NCI-H187 (cell line): Measurements from ENCODE around the gene SLC30A7.
A peak's percentile ranks its signal among the peaks of the same experiment; 100 is the strongest.

ENCODE experiments used
- DNase-seq, 2 experiments: peaks; one replicate each; lab custom pipeline; 2025; lab: John Stamatoyannopoulos, UW

Gene SLC30A7

DNA sequence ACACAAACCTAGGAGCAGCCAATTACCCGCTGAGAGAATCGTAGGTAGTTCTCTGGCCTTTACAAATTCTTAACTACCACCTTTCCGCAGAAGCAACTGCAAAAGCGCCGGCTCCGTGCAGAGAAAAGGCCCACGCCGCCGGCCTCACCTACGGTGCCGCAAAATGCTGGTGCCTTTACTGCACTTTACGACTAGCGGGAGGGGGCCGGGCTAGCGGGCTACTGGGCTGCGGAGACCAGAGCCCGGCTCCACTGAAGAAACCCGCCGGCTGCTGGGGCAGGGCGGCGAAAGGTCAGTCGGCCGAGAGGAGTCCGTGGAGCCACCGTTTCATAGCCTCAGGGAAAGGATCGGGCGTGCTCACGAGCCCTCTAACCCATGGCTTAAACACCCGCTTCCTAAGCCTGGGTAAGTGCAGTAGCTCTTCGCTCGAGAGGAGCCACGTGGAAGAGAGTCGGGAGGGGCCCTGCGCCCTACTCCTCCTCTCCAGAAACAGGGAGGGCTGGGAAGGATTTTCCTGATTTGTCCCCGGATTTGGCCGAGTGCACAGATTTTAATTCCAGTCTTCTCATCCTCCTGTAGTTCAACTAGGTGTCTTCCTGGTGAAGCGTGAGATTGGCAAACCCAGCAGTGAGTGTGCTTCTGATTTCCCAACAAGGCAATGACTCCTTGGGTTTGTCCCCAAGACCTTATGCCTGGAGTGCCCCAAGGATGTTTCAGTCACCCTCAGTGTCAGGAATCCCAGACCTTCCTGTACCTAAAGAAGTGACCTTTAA is 130.0 kb downstream of the SLC30A7 start, which contains the start of gene DPH5:
TSS of gene DPH5 (minus strand) at position 128 of the 773 bp plus-strand sequence. CDS start 341 bp downstream, outside the sequence.
- DNase-seq, result peak; percentile 77 to 79

DNA sequence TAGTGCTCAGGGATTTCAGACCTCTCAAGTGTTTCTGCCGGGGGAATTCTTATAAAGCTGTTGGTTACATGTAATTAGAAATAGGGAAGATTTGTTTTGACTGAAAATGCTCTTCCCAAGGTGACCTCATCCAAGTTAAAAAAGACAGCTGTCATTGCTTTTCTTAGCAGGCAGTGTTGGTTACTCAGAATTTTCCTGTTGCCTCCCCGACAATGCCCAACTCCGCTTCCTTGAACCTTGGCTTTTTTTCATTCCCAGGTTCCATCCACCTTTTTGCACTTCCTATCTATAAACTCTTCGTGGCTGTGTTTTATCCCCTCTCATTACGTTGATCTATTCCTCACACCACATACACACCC is 130.5 kb downstream of the SLC30A7 start:
- DNase-seq, result no peak

DNA sequence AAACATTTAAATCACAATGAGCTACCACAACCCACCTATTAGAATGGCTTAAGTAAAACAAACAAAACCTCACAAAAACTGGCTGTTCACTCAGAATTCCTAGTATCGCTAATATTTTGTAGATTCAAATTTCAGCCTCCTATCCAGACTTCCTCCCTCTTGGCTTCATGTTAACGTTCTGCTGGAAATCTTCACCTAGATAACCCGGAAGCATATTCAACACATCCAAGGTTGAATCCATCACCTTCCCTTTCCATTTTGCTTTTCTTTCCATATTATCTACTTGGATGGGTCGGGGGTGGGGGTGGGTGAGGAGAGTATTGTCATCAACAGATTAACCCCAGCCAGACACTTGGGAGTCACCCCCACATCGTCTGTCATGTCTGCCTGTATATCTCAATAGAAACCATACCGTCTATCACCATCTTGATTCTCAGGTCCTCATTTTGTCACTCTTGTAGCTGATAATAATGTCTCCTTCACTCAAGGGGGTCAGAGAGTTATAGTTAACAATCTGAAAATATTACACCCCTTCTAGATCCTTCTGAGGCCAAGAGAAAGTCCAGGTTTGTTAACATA is 131.4 kb downstream of the SLC30A7 start:
- DNase-seq, result no peak

DNA sequence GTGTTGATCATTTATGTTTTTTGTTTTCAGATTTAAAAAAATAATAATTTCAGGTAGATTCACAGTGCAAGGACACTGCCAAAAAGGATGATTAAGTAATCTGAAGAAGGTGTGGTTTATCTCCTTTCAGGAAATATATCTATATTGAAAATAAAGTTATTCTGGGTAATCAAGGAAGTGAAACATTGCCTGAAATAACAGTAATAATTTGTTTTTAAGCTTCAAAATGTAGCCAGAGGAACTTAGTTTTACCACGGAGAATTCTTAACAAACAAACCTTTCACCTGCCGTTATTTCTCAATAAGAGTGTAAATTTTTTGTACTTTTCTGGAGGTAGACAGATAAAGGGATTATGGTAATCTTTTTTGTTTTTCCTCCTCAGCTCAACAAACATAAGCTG is 132.6 kb downstream of the SLC30A7 start:
- no peak for DNase-seq

DNA sequence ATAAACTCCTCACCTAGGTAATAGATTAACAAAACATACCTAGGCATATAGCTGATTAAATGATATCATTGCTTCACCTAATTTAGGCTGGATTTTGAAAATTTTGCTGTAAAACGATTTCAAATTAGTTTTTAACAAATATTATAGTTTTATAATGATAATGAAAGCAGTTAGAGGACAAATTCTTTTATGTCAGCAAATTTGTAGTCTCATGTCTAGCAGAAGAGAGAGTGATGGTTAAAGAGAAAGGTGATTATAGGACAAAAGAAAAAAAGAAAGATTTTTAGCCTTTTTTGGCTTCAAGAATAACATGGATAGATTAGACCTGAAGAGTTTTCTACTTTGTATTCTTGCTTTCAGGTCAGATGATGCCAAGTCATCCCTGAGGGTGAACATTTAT is 133.3 kb downstream of the SLC30A7 start:
- DNase-seq, result no peak

DNA sequence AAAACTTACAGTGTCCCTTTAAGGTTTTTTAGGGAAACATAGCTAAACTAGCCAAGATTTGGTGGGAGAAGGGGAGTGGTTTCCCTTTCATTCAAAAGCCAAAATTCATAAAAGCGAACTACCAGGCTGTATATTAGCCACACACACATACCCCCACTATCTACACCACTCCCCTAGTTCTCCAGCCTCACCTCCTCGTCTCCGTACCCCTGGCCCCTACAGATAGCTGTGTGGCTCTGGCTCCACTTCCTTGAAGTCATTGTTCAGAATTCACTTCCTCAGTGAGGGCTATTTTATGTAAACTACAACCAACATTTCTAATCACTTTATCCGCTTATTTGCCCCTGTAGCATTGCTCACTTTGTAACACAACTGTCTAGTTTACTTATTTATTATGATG is 135.0 kb downstream of the SLC30A7 start:
- DNase-seq, result no peak
